ENCODE data around the gene AGFG1.
"Not testable (repeated sequence)": the region's sequence is repeated elsewhere in the genome, so short reads cannot be mapped to it uniquely, and the experiment has no call there.

Gene AGFG1

GRCh38 chr2:227540352-227540751, 68.4 kb downstream of the AGFG1 start:
- not testable (repeated sequence) for DNase-seq

GRCh38 chr2:227545990-227546389, 74.0 kb downstream of the AGFG1 start:
- peak; percentile 39 for DNase-seq

GRCh38 chr2:227551836-227552235, 79.9 kb downstream of the AGFG1 start:
- no peak for DNase-seq

GRCh38 chr2:227562581-227562980, 90.6 kb downstream of the AGFG1 start:
- DNase-seq = no peak

GRCh38 chr2:227565080-227565479, 93.1 kb downstream of the AGFG1 start:
- no peak for DNase-seq

- no peak for DNase-seq
These were observed 94.1 kb downstream of the AGFG1 start for GRCh38 chr2:227566012-227566411.

- no peak for DNase-seq
These were observed 96.9 kb downstream of the AGFG1 start for GRCh38 chr2:227568852-227569169.

- DNase-seq = no peak
These were observed 98.7 kb downstream of the AGFG1 start for GRCh38 chr2:227570615-227571014.

- no peak for DNase-seq
These were observed 104.2 kb downstream of the AGFG1 start for GRCh38 chr2:227576110-227576509.

GRCh38 chr2:227576812-227577211, 104.9 kb downstream of the AGFG1 start:
- no peak for DNase-seq

GRCh38 chr2:227577555-227577954, 105.6 kb downstream of the AGFG1 start:
- DNase-seq = no peak

- no peak for DNase-seq
These were observed 106.7 kb downstream of the AGFG1 start for GRCh38 chr2:227578642-227579041.

GRCh38 chr2:227579791-227580190, 107.8 kb downstream of the AGFG1 start:
- no peak for DNase-seq

- no peak for DNase-seq
These were observed 110.4 kb downstream of the AGFG1 start for GRCh38 chr2:227582369-227582768.

- DNase-seq = no peak
These were observed 120.9 kb downstream of the AGFG1 start for GRCh38 chr2:227592694-227593387.

GRCh38 chr2:227595797-227596196, 123.8 kb downstream of the AGFG1 start:
- DNase-seq = no peak

- DNase-seq = no peak
These were observed 125.1 kb downstream of the AGFG1 start for GRCh38 chr2:227597036-227597435.

- no peak for DNase-seq
These were observed 126.0 kb downstream of the AGFG1 start for GRCh38 chr2:227597998-227598397.

- DNase-seq = not testable (repeated sequence)
These were observed 127.0 kb downstream of the AGFG1 start, which contains the start of gene SCYGR2 for GRCh38 chr2:227598835-227599503. Gene SCYGR2 (plus strand): TSS chr2:227598893. CDS start chr2:227598893, 0 bp downstream.

GRCh38 chr2:227602358-227602757, 130.4 kb downstream of the AGFG1 start:
- no peak for DNase-seq

- no peak for DNase-seq
These were observed 134.5 kb downstream of the AGFG1 start for GRCh38 chr2:227606476-227606875.

GRCh38 chr2:227607941-227608340, 136.0 kb downstream of the AGFG1 start:
- DNase-seq = no peak

- peak; percentile 35 for DNase-seq
These were observed 136.8 kb downstream of the AGFG1 start for GRCh38 chr2:227608561-227609338.

- no peak for DNase-seq
These were observed 138.2 kb downstream of the AGFG1 start for GRCh38 chr2:227610123-227610522.

All from stimulated activated CD8-positive, alpha-beta memory T cell treated with anti-CD3 and anti-CD28 coated beads, Interleukin-4, amount 100 ng/mL, for 48 hours (primary cell).